Esophagus squamous epithelium (tissue), 5 donors: Measurements from ENCODE around the gene DLGAP4. TPM values are rescaled to one million over a fixed set of nuclear protein-coding genes. Genes with fewer than 3 reads are reported as not detected.
A peak's percentile ranks its signal among the peaks of the same experiment; 100 is the strongest.

Experiments used
- DNase-seq: peaks from one replicate; lab custom pipeline; 2025; lab: John Stamatoyannopoulos, UW
- H3K27ac ChIP-seq, 4 donors: fragments of 200-600 bp; sonication (generic); one replicate each; pipeline ENCODE4 v1.5.1; 2016 to 2019; ENCODE audit warnings: mild to moderate bottlenecking in 1 of 4
- H3K27me3 ChIP-seq, 4 donors: fragments of 200-600 bp; sonication (generic); 1 replicate in 3 of 4; 2 replicates in 1 of 4; pipeline versions ENCODE4 v1.5.1 to v1.6.0; 2017 to 2021; ENCODE audit warnings: antibody characterized with exemption in 1 of 4
- H3K36me3 ChIP-seq, 3 donors: fragments of 200-600 bp; sonication (generic); one replicate each; pipeline ENCODE4 v1.5.1; 2016 to 2019
- H3K4me1 ChIP-seq, 3 donors: fragments of 200-600 bp; sonication (generic); one replicate each; pipeline ENCODE4 v1.5.1; 2017 to 2019
- H3K4me3 ChIP-seq, 4 donors: fragments of 200-600 bp; sonication (generic); 1 replicate in 3 of 4; 2 replicates in 1 of 4; pipeline ENCODE4 v1.5.1; 2016 to 2019; ENCODE audit warnings: mild to moderate bottlenecking in 2 of 4, moderate library complexity in 1 of 4
- H3K9me3 ChIP-seq, 3 donors: fragments of 200-600 bp; sonication (generic); one replicate each; pipeline ENCODE4 v1.5.1; 2016 to 2019
- CTCF ChIP-seq, 6 experiments: fragments of 450-650 bp in 4 of 6; fragments of 200-600 bp in 2 of 6; sonication (generic) in 2 of 6; IDR thresholded peaks; one replicate each; pipeline ENCODE4 v1.5.1; 2016 to 2019; ENCODE audit warnings: antibody characterized with exemption in 6 of 6, mild to moderate bottlenecking in 4 of 6, moderate library complexity in 4 of 6
- POLR2A ChIP-seq, 4 donors: fragments of 450-650 bp; IDR thresholded peaks; one replicate each; pipeline ENCODE4 v1.6.1; 2017; ENCODE audit warnings: antibody characterized with exemption in 4 of 4, mild to moderate bottlenecking in 4 of 4, moderate library complexity in 3 of 4
- WGBS, 2 donors: methylation state at CpG; one replicate each; pipeline ENCODE4 v1.1.5; 2018; 5-methylcytosine and 5-hydroxymethylcytosine counted together
- intact Hi-C: fragments of 100-400 bp; cut with DNase I; formaldehyde crosslinking; loops from one replicate; pipeline ENCODE4 v1.15.0; 2022
- total RNA-seq, 4 donors: library from RNA; depleted of rRNA; stranded (reverse); fragments of >200 nt; gene quantifications; one replicate each; pipeline ENCODE4 v1.1.0, GENCODE V29; 2016
- donor health status: DM: yes; HTN: yes; CAD: no.

The DLGAP4 gene
- total RNA-seq, 4 donors from 2014 or later, result 9.4 to 40.4 (median 16.4) TPM

DNA sequence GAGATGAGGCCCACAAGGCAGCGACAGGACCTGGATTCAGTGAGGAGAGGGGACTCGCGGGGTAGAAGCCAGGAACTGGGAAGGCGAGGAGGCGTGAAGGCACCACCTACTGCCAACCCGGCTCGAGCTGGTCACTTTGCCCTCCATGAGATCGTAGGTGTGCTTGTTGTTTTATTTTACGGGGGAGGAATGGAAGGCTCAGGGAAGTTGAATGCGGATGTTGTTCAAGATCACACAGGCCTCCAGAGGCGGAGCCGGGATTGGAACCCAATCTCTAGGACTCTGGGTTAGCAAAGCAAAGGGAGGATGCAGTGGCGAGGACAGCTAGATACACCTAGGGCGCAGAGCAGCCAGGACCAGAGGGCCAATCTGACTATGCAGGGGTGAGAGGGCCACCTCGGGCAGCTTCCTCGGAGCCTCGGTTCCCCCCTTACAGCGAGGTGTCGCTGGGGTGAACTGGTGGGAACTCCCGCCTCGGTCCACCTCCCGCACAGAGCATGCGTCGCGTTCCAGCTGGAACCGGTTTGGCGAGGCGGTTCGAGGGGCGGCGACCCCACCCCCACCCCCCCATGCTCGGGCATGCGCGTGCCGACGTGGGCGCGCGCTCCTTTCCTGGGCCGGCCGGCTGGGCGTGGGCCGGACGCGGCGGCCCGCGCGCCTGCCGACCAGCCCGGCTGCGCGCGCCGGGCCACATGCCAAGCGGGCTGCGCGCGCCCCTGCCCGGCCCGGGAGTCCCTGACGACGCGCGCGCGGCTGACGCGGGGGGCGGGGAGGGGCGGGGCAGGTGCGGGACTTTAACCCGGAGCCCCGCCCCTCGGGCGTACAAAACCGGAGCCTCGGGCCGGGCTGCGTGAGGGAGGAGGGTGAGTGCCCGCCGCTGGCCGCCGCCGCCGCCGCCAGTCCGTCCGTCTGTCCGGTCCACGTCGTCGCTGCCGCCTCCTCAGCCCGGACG lies 154.8 kb downstream of the DLGAP4 start:
- intact Hi-C loops, result loop anchor here (10.0 kb wide), 1 partner anchor 84 kb away; the partner anchor contains the start of gene MYL9
- Histone ChIP-seq H3K36me3 (no peaks in the 10 kb centered on the region), H3K27ac (peak overlapping the region; percentile 94 to 99 (median 95))

GRCh38 chr20:36461600-36462439 lies 155.7 kb downstream of the DLGAP4 start:
- 2 to 3% methylated on average over 15 to 21 of the region's 58 CpGs for WGBS, 2 donors
- no peak for TF ChIP-seq POLR2A (IDR thresholded peaks at IDR 0.05)
- TF ChIP-seq CTCF (IDR thresholded peaks at IDR 0.05), result no peak
- H3K36me3 ChIP-seq, result no peaks in the 10 kb centered on the region
- intact Hi-C loops, result loop anchor here (10.0 kb wide), 1 partner anchor 83 kb away; the partner anchor contains the start of gene MYL9
- H3K4me1 ChIP-seq, result peaks cover 47 to 60% (median 51%) of the 10 kb centered on the region in 3 donors
- no peaks in the 10 kb centered on the region for H3K9me3 ChIP-seq
- H3K4me3 ChIP-seq, result peak overlapping the region; percentile 58 to 87 (median 74)
- peak overlapping the region; percentile 94 to 99 (median 95) for H3K27ac ChIP-seq
- DNase-seq, result no peak
- no peaks in the 10 kb centered on the region for H3K27me3 ChIP-seq

More for the DNA sequence above, 154.8 kb downstream of the DLGAP4 start:
- Histone ChIP-seq H3K4me3 (peak overlapping the region; percentile 58 to 87 (median 74)), H3K9me3 (no peaks in the 10 kb centered on the region), H3K27me3 (no peaks in the 10 kb centered on the region), H3K4me1 (peaks cover 38 to 51% (median 43%) of the 10 kb centered on the region in 3 donors)
- 49 to 55% methylated on average over 10 to 11 of the region's 96 CpGs for WGBS, 2 donors
- TF ChIP-seq POLR2A (IDR thresholded peaks at IDR 0.05) (peak in 3 of 4 donors; percentile 84 to 95 (median 94)), CTCF (IDR thresholded peaks at IDR 0.05) (peak in 1 of 6 experiments; percentile 33)
- peak; percentile 82 for DNase-seq

DNA sequence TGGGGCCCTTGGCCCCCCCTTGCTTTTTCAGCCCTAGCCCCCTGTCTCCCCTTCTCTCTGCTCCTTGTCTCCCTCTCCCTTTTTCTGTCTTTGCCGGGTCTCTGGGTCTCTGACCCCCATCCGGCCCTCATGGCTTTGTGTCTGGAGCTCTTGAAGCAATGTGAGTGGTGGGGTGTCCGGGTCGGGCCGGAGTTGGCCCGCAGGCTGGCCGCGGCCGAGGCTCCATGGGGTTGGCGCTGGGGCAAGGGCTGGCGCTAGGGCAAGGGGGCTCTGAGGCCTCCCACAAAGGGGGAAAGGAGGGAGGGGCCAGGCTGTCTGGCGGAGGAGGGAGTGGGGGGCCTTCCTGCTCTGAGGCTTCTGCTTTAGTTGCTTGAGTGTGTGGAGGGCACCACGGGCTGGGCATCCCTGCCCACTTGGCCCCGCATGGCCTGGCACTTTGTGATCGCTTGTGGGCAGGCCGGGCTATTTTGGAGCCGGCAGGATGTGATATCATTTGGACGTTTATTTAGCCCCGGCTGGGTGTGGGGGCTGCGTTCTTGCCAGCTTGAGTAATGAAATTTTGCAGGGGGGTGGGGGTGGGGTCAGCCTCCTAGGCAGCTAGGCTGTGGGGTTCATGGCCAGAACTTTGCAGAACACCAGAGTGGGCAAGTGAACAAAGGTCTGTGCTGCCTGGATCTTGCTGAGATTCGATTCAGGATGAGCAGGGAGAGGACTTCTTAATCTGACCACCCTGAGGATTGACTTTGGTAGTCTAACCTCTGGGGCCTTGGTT lies 156.5 kb downstream of the DLGAP4 start:
- Histone ChIP-seq H3K4me1 (peaks cover 56 to 68% (median 60%) of the 10 kb centered on the region in 3 donors), H3K27ac (peak overlapping the region; percentile 94 to 99 (median 95)), H3K9me3 (no peaks in the 10 kb centered on the region), H3K27me3 (no peaks in the 10 kb centered on the region), H3K4me3 (peak overlapping the region; percentile 58 to 87 (median 74)), H3K36me3 (no peaks in the 10 kb centered on the region)
- intact Hi-C loops, result loop anchor here (10.0 kb wide), 1 partner anchor 82 kb away; the partner anchor contains the start of gene MYL9
- no peak for DNase-seq
- TF ChIP-seq CTCF (IDR thresholded peaks at IDR 0.05) (no peak), POLR2A (IDR thresholded peaks at IDR 0.05) (peak in 2 of 4 donors; percentile 36 to 59)
- 9 to 12% methylated on average over 7 to 10 of the region's 21 CpGs for WGBS, 2 donors

DNA sequence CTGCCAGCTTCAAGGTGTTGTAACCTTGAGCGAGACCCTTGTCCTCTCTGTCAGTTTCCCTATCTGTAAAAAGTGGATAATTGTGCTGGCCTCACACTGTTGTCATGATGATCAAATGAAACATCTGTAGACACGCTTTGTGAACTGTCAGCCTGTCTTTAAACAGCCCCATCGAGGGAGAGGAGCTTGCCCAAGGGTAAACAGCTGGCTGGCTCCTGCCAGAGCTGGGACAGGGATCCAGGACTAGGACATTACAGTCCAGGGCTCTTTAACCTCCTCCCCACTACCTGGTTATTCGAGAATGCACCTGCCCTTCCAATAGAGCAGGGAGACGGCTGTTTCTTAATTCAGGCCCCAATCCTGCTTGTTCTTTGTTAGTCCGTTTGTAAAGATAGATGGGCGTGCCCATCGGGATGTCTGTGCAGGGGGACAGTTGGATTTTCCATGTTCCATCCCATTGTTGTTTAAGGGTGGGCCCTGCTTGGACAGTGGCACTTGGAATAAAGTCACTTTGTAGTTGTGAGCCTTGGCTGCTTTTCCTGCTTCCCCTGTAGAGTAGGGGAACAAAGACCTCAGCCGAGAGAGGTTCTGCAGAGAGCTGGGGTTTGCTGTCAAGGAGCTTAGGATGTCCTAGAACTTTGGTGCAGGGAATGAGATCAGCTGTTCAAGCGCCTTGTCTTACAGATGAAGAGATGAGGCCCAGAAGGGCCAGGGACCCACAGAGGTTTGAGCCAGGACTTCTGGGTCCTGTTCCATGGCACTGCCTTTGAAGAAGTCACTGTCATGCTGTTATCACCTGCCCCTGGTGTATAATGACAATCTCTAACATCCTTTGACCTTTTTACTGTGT lies 157.3 kb downstream of the DLGAP4 start:
- Histone ChIP-seq H3K4me1 (peaks cover 64 to 76% (median 66%) of the 10 kb centered on the region in 3 donors), H3K36me3 (no peaks in the 10 kb centered on the region), H3K4me3 (peak overlapping the region; percentile 58 to 87 (median 74)), H3K27ac (peak overlapping the region; percentile 94 to 99 (median 95)), H3K27me3 (no peaks in the 10 kb centered on the region), H3K9me3 (no peaks in the 10 kb centered on the region)
- TF ChIP-seq CTCF (IDR thresholded peaks at IDR 0.05), result no peak
- TF ChIP-seq POLR2A (IDR thresholded peaks at IDR 0.05), result no peak
- 26 to 30% methylated on average over 7 of the region's 10 CpGs for WGBS, 2 donors
- intact Hi-C loops, result loop anchor here (10.0 kb wide), 1 partner anchor 81 kb away; the partner anchor contains the start of gene MYL9
- DNase-seq, result no peak
